HepG2 (cell line): ENCODE results near the gene ZNF22. TPM values are rescaled to one million over a fixed set of nuclear protein-coding genes. Genes with fewer than 3 reads are reported as not detected.
A peak's percentile ranks its signal among the peaks of the same experiment; 100 is the strongest.

Experiments
- CCAR2 ChIP-seq: fragments of 200-400 bp; formaldehyde crosslinking; optimal IDR thresholded peaks from 2 replicates; pipeline ENCODE3; 2018; ENCODE audit warnings: low read depth, mild to moderate bottlenecking, low read length, moderate library complexity
- ELF1 ChIP-seq: sonication (generic); formaldehyde crosslinking; IDR thresholded peaks from 2 replicates; pipeline ENCODE4 v1.4.0; 2020; ENCODE audit warnings: missing genetic modification reagents
- ELF4 ChIP-seq: sonication (generic); formaldehyde crosslinking; IDR thresholded peaks from 2 replicates; pipeline ENCODE4 v1.5.0; 2020; ENCODE audit warnings: missing genetic modification reagents, mild to moderate bottlenecking, moderate library complexity, borderline replicate concordance
- FOXA1 ChIP-seq, 2 experiments: fragments of 450-650 bp in 1 of 2; sonication (generic) in 1 of 2; formaldehyde crosslinking in 1 of 2; IDR thresholded peaks; 2 replicates each; pipeline versions ENCODE4 v1.4.0 to v1.6.1; 2016 to 2020; ENCODE audit warnings: missing genetic modification reagents in 1 of 2
- FOXP4 ChIP-seq: sonication (generic); formaldehyde crosslinking; IDR thresholded peaks from 2 replicates; pipeline ENCODE4 v1.4.0; 2020; ENCODE audit warnings: missing genetic modification reagents
- LBX2 ChIP-seq: sonication (generic); formaldehyde crosslinking; IDR thresholded peaks from 2 replicates; pipeline ENCODE4 v1.5.0; 2020; ENCODE audit warnings: missing genetic modification reagents, mild to moderate bottlenecking, borderline replicate concordance
- MAFK ChIP-seq, 2 experiments: IDR thresholded peaks in 1 of 2; conservative IDR thresholded peaks in 1 of 2; 2 replicates each; pipeline ENCODE4 v1.6.1; 2011; ENCODE audit warnings: improper control_type of control experiment in 2 of 2, low read length in 2 of 2
- NCOA2 ChIP-seq: sonication (generic); formaldehyde crosslinking; IDR thresholded peaks from 2 replicates; pipeline ENCODE4 v1.8.0; 2022; ENCODE audit warnings: inconsistent platforms
- NFIB ChIP-seq: sonication (generic); formaldehyde crosslinking; IDR thresholded peaks from 2 replicates; pipeline ENCODE4 v1.9.0; 2021; ENCODE audit warnings: missing genetic modification reagents, mild to moderate bottlenecking, borderline replicate concordance
- NR2C2 ChIP-seq: sonication (generic); formaldehyde crosslinking; IDR thresholded peaks from 2 replicates; pipeline ENCODE4 v1.4.0; 2020; ENCODE audit warnings: missing genetic modification reagents, mild to moderate bottlenecking, moderate library complexity, borderline replicate concordance
- RORA ChIP-seq: sonication (generic); formaldehyde crosslinking; IDR thresholded peaks from 2 replicates; pipeline ENCODE4 v1.5.0; 2020; ENCODE audit warnings: mild to moderate bottlenecking, missing genetic modification reagents, moderate library complexity
- SRY ChIP-seq: sonication (generic); formaldehyde crosslinking; IDR thresholded peaks from 2 replicates; pipeline ENCODE4 v1.8.0; 2022; ENCODE audit warnings: mild to moderate bottlenecking, missing genetic modification reagents
- TEAD2 ChIP-seq: sonication (generic); formaldehyde crosslinking; IDR thresholded peaks from 2 replicates; pipeline ENCODE4 v1.9.0; 2021; ENCODE audit warnings: missing genetic modification reagents
- TOPORS ChIP-seq: sonication (generic); formaldehyde crosslinking; IDR thresholded peaks from 2 replicates; pipeline ENCODE4 v1.8.0; 2023; ENCODE audit warnings: mild to moderate bottlenecking, missing genetic modification reagents
- U2AF1 ChIP-seq: fragments of 200-400 bp; formaldehyde crosslinking; optimal IDR thresholded peaks from 2 replicates; pipeline ENCODE3; 2017; ENCODE audit warnings: mild to moderate bottlenecking, low read depth, low read length
- ZNF552 ChIP-seq: sonication (generic); formaldehyde crosslinking; IDR thresholded peaks from 2 replicates; pipeline ENCODE4 v1.9.0; 2022; ENCODE audit warnings: missing genetic modification reagents, mild to moderate bottlenecking, borderline replicate concordance
- ZNF709 ChIP-seq: sonication (generic); formaldehyde crosslinking; IDR thresholded peaks from 2 replicates; pipeline ENCODE4 v1.5.0; 2020; ENCODE audit warnings: mild to moderate bottlenecking, missing genetic modification reagents
- polyA plus RNA-seq, 8 experiments: library from polyadenylated mRNA; depleted of rRNA in 3 of 8; stranded (reverse) in 7 of 8; unstranded in 1 of 8; fragments of >200 nt; fragmentation: Illumina TruSeq in 4 of 8; extraction: Trizol in 4 of 8; gene quantifications; 2 replicates each; pipeline versions ENCODE4 v1.2.1 to v1.2.3, GENCODE V29; 2011 to 2016; ENCODE audit warnings: low read depth in 4 of 8, missing spikeins in 1 of 8, mixed read lengths in 1 of 8; ENCODE audit not compliant: insufficient read depth in 1 of 8
- total RNA-seq, 5 experiments: library from RNA; depleted of rRNA; stranded (reverse); fragments of >200 nt; fragmentation: Illumina TruSeq; extraction: Trizol; gene quantifications; 2 replicates each; pipeline ENCODE4 v1.2.3, GENCODE V29; 2016; ENCODE audit warnings: low read depth in 1 of 5
- TF ChIP-seq, protein P1 (sequence below), 2 experiments: sonication (generic) in 1 of 2; formaldehyde crosslinking in 1 of 2; IDR thresholded peaks; 2 replicates each; pipeline versions ENCODE4 v1.6.1 to v1.9.0; 2014 to 2022; ENCODE audit warnings: antibody characterized with exemption in 1 of 2, borderline replicate concordance in 1 of 2, inconsistent platforms in 1 of 2, low read depth in 1 of 2, missing genetic modification reagents in 1 of 2

The ZNF22 gene
- total and polyA plus RNA-seq, 2 of the 13 experiments (the other 11 are each of a cell fraction or from before 2014, with no cell fraction given) = 0.40 to 1.3 TPM

- TF ChIP-seq NR2C2 (CRISPR knock-in tag) (peak; percentile 74), LBX2 (CRISPR knock-in tag) (0 out of 2 replicates have a peak, but pooled peaks have one; percentile 35), U2AF1 (no peak), ELF1 (CRISPR knock-in tag) (no peak), NFIB (CRISPR knock-in tag) (no peak), RORA (CRISPR knock-in tag) (no peak), SRY (no peak; the same call in none of the 2 replicates), ELF4 (peak; percentile 62; the same call in 1 of the 2 replicates), FOXA1 (IDR thresholded peaks at IDR 0.05) (no peak), FOXA1 (CRISPR knock-in tag; IDR thresholded peaks at IDR 0.05) (no peak), CCAR2 (no peak), TOPORS (CRISPR knock-in tag) (no peak), NCOA2 (no peak; the same call in 1 of the 2 replicates), ZNF709 (no peak), ZNF552 (CRISPR knock-in tag) (0 out of 2 replicates have a peak, but pooled peaks have one; percentile 9), MAFK (conservative IDR thresholded peaks at IDR 0.05 in 1 of 2, IDR thresholded peaks at IDR 0.05 in 1 of 2; ENCODE audit: low read length in 2 of 2) (no peak), FOXP4 (CRISPR knock-in tag) (no peak; the same call in 1 of the 2 replicates), TEAD2 (CRISPR knock-in tag) (0 out of 2 replicates have a peak, but pooled peaks have one; percentile 39)
- TF ChIP-seq, protein P1, sequence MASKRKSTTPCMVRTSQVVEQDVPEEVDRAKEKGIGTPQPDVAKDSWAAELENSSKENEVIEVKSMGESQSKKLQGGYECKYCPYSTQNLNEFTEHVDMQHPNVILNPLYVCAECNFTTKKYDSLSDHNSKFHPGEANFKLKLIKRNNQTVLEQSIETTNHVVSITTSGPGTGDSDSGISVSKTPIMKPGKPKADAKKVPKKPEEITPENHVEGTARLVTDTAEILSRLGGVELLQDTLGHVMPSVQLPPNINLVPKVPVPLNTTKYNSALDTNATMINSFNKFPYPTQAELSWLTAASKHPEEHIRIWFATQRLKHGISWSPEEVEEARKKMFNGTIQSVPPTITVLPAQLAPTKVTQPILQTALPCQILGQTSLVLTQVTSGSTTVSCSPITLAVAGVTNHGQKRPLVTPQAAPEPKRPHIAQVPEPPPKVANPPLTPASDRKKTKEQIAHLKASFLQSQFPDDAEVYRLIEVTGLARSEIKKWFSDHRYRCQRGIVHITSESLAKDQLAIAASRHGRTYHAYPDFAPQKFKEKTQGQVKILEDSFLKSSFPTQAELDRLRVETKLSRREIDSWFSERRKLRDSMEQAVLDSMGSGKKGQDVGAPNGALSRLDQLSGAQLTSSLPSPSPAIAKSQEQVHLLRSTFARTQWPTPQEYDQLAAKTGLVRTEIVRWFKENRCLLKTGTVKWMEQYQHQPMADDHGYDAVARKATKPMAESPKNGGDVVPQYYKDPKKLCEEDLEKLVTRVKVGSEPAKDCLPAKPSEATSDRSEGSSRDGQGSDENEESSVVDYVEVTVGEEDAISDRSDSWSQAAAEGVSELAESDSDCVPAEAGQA (IDR thresholded peaks at IDR 0.05; ENCODE audit: low read depth) = no peak
- TF ChIP-seq, protein P1 (CRISPR knock-in tag; IDR thresholded peaks at IDR 0.05; ENCODE audit: borderline replicate concordance) = no peak
These were observed 23.2 kb upstream of the ZNF22 start (continued) for GRCh38 chr10:44977287-44978212.
